HEK293 (cell line): ENCODE results near the gene NRGN.

ENCODE experiments used
- CTCF ChIA-PET: fragments of 350-600 bp; formaldehyde crosslinking; extraction: SDS; loops from one replicate; lab custom pipeline; 2021; ENCODE audit warnings: antibody characterized with exemption; lab: Yijun Ruan, JAX
- POLR2A ChIA-PET: fragments of 300-600 bp; formaldehyde crosslinking; extraction: SDS; loops from one replicate; lab custom pipeline; 2020; ENCODE audit warnings: antibody characterized with exemption, inconsistent platforms; lab: Yijun Ruan, JAX
- H3K27ac ChIP-seq: fragments of 200-500 bp; sonication (Bioruptor generic); 2 replicates; pipeline ENCODE4 v1.5.1; 2014; ENCODE audit warnings: low read depth, low read length, control low read depth, inconsistent platforms; ENCODE audit errors: extremely low read depth
- H3K36me3 ChIP-seq, 2 experiments: fragments of 200-500 bp in 1 of 2; sonication (Bioruptor generic) in 1 of 2; 1 replicate in 1 of 2; 2 replicates in 1 of 2; pipeline ENCODE4 v1.5.1; 2014 to 2017; ENCODE audit warnings: inconsistent platforms in 2 of 2, low read length in 2 of 2; ENCODE audit not compliant: control insufficient read depth in 2 of 2, insufficient read depth in 1 of 2
- H3K4me1 ChIP-seq: fragments of 200-500 bp; sonication (Bioruptor generic); 2 replicates; pipeline ENCODE4 v1.5.1; 2014; ENCODE audit warnings: mild to moderate bottlenecking, low read length, inconsistent platforms; ENCODE audit not compliant: control insufficient read depth, insufficient read depth
- H3K4me3 ChIP-seq: 2 replicates; pipeline ENCODE4 v1.5.1; 2011; ENCODE audit warnings: low read depth, mild to moderate bottlenecking, control low read depth, low read length, moderate library complexity
- H3K9me3 ChIP-seq: fragments of 200-500 bp; sonication (Bioruptor generic); 2 replicates; pipeline ENCODE4 v1.5.1; 2014; ENCODE audit warnings: low read depth, low read length, inconsistent platforms; ENCODE audit not compliant: control insufficient read depth, insufficient read depth
- IKZF3 ChIP-seq: fragments of 450-650 bp; IDR thresholded peaks from 2 replicates; pipeline ENCODE4 v1.5.0; 2018; ENCODE audit warnings: missing biosample characterization, mild to moderate bottlenecking, missing genetic modification characterization, moderate library complexity
- MYNN ChIP-seq: fragments of 450-650 bp; formaldehyde crosslinking; IDR thresholded peaks from 2 replicates; pipeline ENCODE4 v1.5.1; 2016; ENCODE audit warnings: missing biosample characterization, missing genetic modification characterization, borderline replicate concordance
- OSR2 ChIP-seq: fragments of 450-650 bp; formaldehyde crosslinking; IDR thresholded peaks from 2 replicates; pipeline ENCODE4 v1.5.1; 2016; ENCODE audit warnings: missing biosample characterization, missing genetic modification characterization
- PRDM10 ChIP-seq: fragments of 450-650 bp; formaldehyde crosslinking; IDR thresholded peaks from 2 replicates; pipeline ENCODE4 v1.5.1; 2016; ENCODE audit warnings: missing biosample characterization, missing genetic modification characterization
- PRDM6 ChIP-seq: fragments of 450-650 bp; formaldehyde crosslinking; IDR thresholded peaks from 2 replicates; pipeline ENCODE4 v1.5.1; 2017; ENCODE audit warnings: missing biosample characterization, missing genetic modification characterization
- ZBTB20 ChIP-seq: fragments of 450-650 bp; formaldehyde crosslinking; IDR thresholded peaks from 2 replicates; pipeline ENCODE4 v1.5.1; 2016; ENCODE audit warnings: missing biosample characterization, missing genetic modification characterization
- ZBTB48 ChIP-seq: fragments of 450-650 bp; formaldehyde crosslinking; IDR thresholded peaks from 2 replicates; pipeline ENCODE4 v1.5.1; 2016; ENCODE audit warnings: missing biosample characterization, missing genetic modification characterization
- ZFHX2 ChIP-seq: fragments of 450-650 bp; formaldehyde crosslinking; conservative IDR thresholded peaks from 2 replicates; pipeline ENCODE4 v1.5.1; 2016; ENCODE audit warnings: missing biosample characterization, missing genetic modification characterization
- ZFP69B ChIP-seq: fragments of 450-650 bp; formaldehyde crosslinking; IDR thresholded peaks from 2 replicates; pipeline ENCODE4 v1.5.1; 2016; ENCODE audit warnings: missing biosample characterization, missing genetic modification characterization
- ZNF133 ChIP-seq: fragments of 450-650 bp; formaldehyde crosslinking; IDR thresholded peaks from 2 replicates; pipeline ENCODE4 v1.5.1; 2016; ENCODE audit warnings: missing biosample characterization, missing genetic modification characterization
- ZNF140 ChIP-seq: fragments of 450-650 bp; formaldehyde crosslinking; IDR thresholded peaks from 2 replicates; pipeline ENCODE4 v1.5.1; 2016; ENCODE audit warnings: missing biosample characterization, missing genetic modification characterization
- ZNF248 ChIP-seq: fragments of 450-650 bp; formaldehyde crosslinking; IDR thresholded peaks from 2 replicates; pipeline ENCODE4 v1.5.1; 2017; ENCODE audit warnings: missing biosample characterization, missing genetic modification characterization
- ZNF335 ChIP-seq: fragments of 450-650 bp; formaldehyde crosslinking; conservative IDR thresholded peaks from 2 replicates; pipeline ENCODE4 v1.5.1; 2016; ENCODE audit warnings: missing biosample characterization, missing genetic modification characterization
- ZNF391 ChIP-seq: fragments of 450-650 bp; formaldehyde crosslinking; IDR thresholded peaks from 2 replicates; pipeline ENCODE4 v1.5.1; 2016; ENCODE audit warnings: low read depth, missing biosample characterization, missing genetic modification characterization, borderline replicate concordance
- ZNF433 ChIP-seq: fragments of 450-650 bp; formaldehyde crosslinking; IDR thresholded peaks from 2 replicates; pipeline ENCODE4 v1.5.1; 2016; ENCODE audit warnings: missing biosample characterization, missing genetic modification characterization, low read depth
- ZNF513 ChIP-seq: fragments of 450-650 bp; IDR thresholded peaks from 2 replicates; pipeline ENCODE4 v1.5.1; 2018; ENCODE audit warnings: missing biosample characterization, missing genetic modification characterization
- ZNF530 ChIP-seq: fragments of 450-650 bp; formaldehyde crosslinking; IDR thresholded peaks from 2 replicates; pipeline ENCODE4 v1.5.1; 2016; ENCODE audit warnings: low read depth, missing biosample characterization, missing genetic modification characterization
- ZNF600 ChIP-seq: fragments of 450-650 bp; formaldehyde crosslinking; IDR thresholded peaks from 2 replicates; pipeline ENCODE4 v1.5.1; 2016; ENCODE audit warnings: missing biosample characterization, missing genetic modification characterization
- ZNF747 ChIP-seq: fragments of 450-650 bp; formaldehyde crosslinking; IDR thresholded peaks from 2 replicates; pipeline ENCODE4 v1.5.1; 2016; ENCODE audit warnings: missing biosample characterization, missing genetic modification characterization
- ZSCAN30 ChIP-seq: fragments of 450-650 bp; IDR thresholded peaks from 2 replicates; pipeline ENCODE4 v1.5.1; 2018; ENCODE audit warnings: missing biosample characterization, mild to moderate bottlenecking, missing genetic modification characterization, moderate library complexity
- TF ChIP-seq, protein P1 (sequence below): fragments of 450-650 bp; formaldehyde crosslinking; IDR thresholded peaks from 2 replicates; pipeline ENCODE4 v1.5.1; 2016; ENCODE audit warnings: missing biosample characterization, missing genetic modification characterization
- TF ChIP-seq, protein P2 (sequence below): fragments of 450-650 bp; formaldehyde crosslinking; IDR thresholded peaks from 2 replicates; pipeline ENCODE4 v1.5.1; 2016; ENCODE audit warnings: missing biosample characterization, missing genetic modification characterization

The NRGN gene

GRCh38 chr11:124746621-124747243, 7.0 kb downstream of the NRGN start (continued):
- no peak for TF ChIP-seq ZNF433 (tag by site-specific recombination)
- TF ChIP-seq ZFHX2 (tag by site-specific recombination) = peak; percentile 89
- no peak for TF ChIP-seq ZNF248
- TF ChIP-seq ZNF335 = peak; percentile 91
- peak; percentile 94 for TF ChIP-seq ZNF600
- peak; percentile 12; the same call in 1 of the 2 replicates for TF ChIP-seq ZBTB20 (tag by site-specific recombination)
- TF ChIP-seq ZNF133 = no peak
- no peak for TF ChIP-seq MYNN (tag by site-specific recombination)

- no peaks in the 10 kb centered on the region for H3K36me3 ChIP-seq
- no peaks in the 10 kb centered on the region for H3K4me1 ChIP-seq
- H3K27ac ChIP-seq = no peak overlapping the region
- ChIA-PET POLR2A (interaction anchor here (0.6 to 1.9 kb wide), 8 partner anchors 9 to 1140 kb away, joined by 3 to 9 read pairs (median 4); partner anchors contain the start of genes HYLS1, MSANTD2 and TBRG1), CTCF (interaction anchor here (1.0 to 3.1 kb wide), 5 partner anchors 10 to 78 kb away, joined by 3 to 23 read pairs (median 9); partner anchors contain the start of gene ESAM)
- no peak overlapping the region for H3K4me3 ChIP-seq
- no peaks in the 10 kb centered on the region for H3K9me3 ChIP-seq
- TF ChIP-seq ZNF335 (no peak), IKZF3 (tag by site-specific recombination) (no peak), PRDM6 (no peak), ZBTB48 (no peak), ZNF530 (tag by site-specific recombination) (no peak), ZNF747 (tag by site-specific recombination) (no peak), OSR2 (no peak), ZNF391 (tag by site-specific recombination) (no peak)
- TF ChIP-seq, protein P1, sequence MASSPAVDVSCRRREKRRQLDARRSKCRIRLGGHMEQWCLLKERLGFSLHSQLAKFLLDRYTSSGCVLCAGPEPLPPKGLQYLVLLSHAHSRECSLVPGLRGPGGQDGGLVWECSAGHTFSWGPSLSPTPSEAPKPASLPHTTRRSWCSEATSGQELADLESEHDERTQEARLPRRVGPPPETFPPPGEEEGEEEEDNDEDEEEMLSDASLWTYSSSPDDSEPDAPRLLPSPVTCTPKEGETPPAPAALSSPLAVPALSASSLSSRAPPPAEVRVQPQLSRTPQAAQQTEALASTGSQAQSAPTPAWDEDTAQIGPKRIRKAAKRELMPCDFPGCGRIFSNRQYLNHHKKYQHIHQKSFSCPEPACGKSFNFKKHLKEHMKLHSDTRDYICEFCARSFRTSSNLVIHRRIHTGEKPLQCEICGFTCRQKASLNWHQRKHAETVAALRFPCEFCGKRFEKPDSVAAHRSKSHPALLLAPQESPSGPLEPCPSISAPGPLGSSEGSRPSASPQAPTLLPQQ (tag by site-specific recombination) = no peak
- TF ChIP-seq, protein P2, sequence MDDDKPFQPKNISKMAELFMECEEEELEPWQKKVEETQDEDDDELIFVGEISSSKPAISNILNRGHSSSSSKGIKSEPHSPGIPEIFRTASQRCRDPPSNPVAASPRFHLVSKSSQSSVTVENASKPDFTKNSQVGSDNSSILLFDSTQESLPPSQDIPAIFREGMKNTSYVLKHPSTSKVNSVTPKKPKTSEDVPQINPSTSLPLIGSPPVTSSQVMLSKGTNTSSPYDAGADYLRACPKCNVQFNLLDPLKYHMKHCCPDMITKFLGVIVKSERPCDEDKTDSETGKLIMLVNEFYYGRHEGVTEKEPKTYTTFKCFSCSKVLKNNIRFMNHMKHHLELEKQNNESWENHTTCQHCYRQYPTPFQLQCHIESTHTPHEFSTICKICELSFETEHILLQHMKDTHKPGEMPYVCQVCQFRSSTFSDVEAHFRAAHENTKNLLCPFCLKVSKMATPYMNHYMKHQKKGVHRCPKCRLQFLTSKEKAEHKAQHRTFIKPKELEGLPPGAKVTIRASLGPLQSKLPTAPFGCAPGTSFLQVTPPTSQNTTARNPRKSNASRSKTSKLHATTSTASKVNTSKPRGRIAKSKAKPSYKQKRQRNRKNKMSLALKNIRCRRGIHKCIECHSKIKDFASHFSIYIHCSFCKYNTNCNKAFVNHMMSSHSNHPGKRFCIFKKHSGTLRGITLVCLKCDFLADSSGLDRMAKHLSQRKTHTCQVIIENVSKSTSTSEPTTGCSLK (tag by site-specific recombination) = no peak
These were observed 7.8 kb downstream of the NRGN start for GRCh38 chr11:124747406-124748099.

- H3K9me3 ChIP-seq = no peaks in the 10 kb centered on the region
- POLR2A ChIA-PET = interaction anchor here (0.6 kb wide), 1 partner anchor 49 kb away, joined by 3 read pairs; no protein-coding TSS in a partner anchor
- TF ChIP-seq ZNF513 (tag by site-specific recombination) (no peak), PRDM10 (tag by site-specific recombination) (no peak), ZFP69B (tag by site-specific recombination) (no peak), ZSCAN30 (no peak), ZNF140 (tag by site-specific recombination) (no peak), MYNN (tag by site-specific recombination) (no peak)
These were observed 8.3 kb downstream of the NRGN start for GRCh38 chr11:124748100-124748418.

More at GRCh38 chr11:124748100-124748418, 8.3 kb downstream of the NRGN start:
- H3K4me1 ChIP-seq = no peaks in the 10 kb centered on the region
- no peak overlapping the region for H3K27ac ChIP-seq
- H3K4me3 ChIP-seq = no peak overlapping the region
- CTCF ChIA-PET = interaction anchor here (1.0 to 3.1 kb wide), 2 partner anchors 10 to 15 kb away, joined by 8 to 10 read pairs; partner anchors contain the start of gene ESAM
- H3K36me3 ChIP-seq = no peaks in the 10 kb centered on the region
